Measurements from ENCODE around the gene KITLG.

Gene KITLG

GRCh38 chr12:88544991-88545980 is 35.0 kb downstream of the KITLG start:
- DNase-seq (ENCODE audit: low read depth) = no peak

GRCh38 chr12:88539893-88540292 is 40.4 kb downstream of the KITLG start:
- no peak overlapping the region for H3K4me3 ChIP-seq (ENCODE audit: low read depth, low read length)
- DNase-seq (ENCODE audit: low read depth) = no peak
- no peak for TF ChIP-seq CTCF (IDR thresholded peaks at IDR 0.05; ENCODE audit: control insufficient read depth, extremely low read depth, insufficient read depth)

More at GRCh38 chr12:88544991-88545980, 35.0 kb downstream of the KITLG start:
- no peak for TF ChIP-seq CTCF (IDR thresholded peaks at IDR 0.05; ENCODE audit: control insufficient read depth, extremely low read depth, insufficient read depth)
- no peak overlapping the region for H3K4me3 ChIP-seq (ENCODE audit: low read depth, low read length)

GRCh38 chr12:88538697-88539096 is 41.6 kb downstream of the KITLG start:
- TF ChIP-seq CTCF (IDR thresholded peaks at IDR 0.05; ENCODE audit: control insufficient read depth, extremely low read depth, insufficient read depth) = no peak
- DNase-seq (ENCODE audit: low read depth) = no peak
- H3K4me3 ChIP-seq (ENCODE audit: low read depth, low read length) = no peak overlapping the region

GRCh38 chr12:88538250-88538649 is 42.0 kb downstream of the KITLG start:
- no peak for DNase-seq (ENCODE audit: low read depth)
- no peak for TF ChIP-seq CTCF (IDR thresholded peaks at IDR 0.05; ENCODE audit: control insufficient read depth, extremely low read depth, insufficient read depth)

GRCh38 chr12:88530868-88531267 is 49.4 kb downstream of the KITLG start:
- no peak overlapping the region for H3K4me3 ChIP-seq (ENCODE audit: low read depth, low read length)
- no peak for DNase-seq (ENCODE audit: low read depth)
- no peak for TF ChIP-seq CTCF (IDR thresholded peaks at IDR 0.05; ENCODE audit: control insufficient read depth, extremely low read depth, insufficient read depth)

More at GRCh38 chr12:88538250-88538649, 42.0 kb downstream of the KITLG start:
- no peak overlapping the region for H3K4me3 ChIP-seq (ENCODE audit: low read depth, low read length)

- H3K4me3 ChIP-seq (ENCODE audit: low read depth, low read length) = no peak overlapping the region
- TF ChIP-seq CTCF (IDR thresholded peaks at IDR 0.05; ENCODE audit: control insufficient read depth, extremely low read depth, insufficient read depth) = no peak
- DNase-seq (ENCODE audit: low read depth) = peak; percentile 13
Measured at GRCh38 chr12:88529531-88530488, 50.5 kb downstream of the KITLG start.

Data from LNCaP clone FGC (cell line).